SW 1271 (cell line): ENCODE data around the gene DLG5.
A peak's percentile ranks its signal among the peaks of the same experiment; 100 is the strongest.

ENCODE experiments used
- DNase-seq, 2 experiments: peaks; one replicate each; lab custom pipeline; 2025; lab: John Stamatoyannopoulos, UW

Gene DLG5, protein sequence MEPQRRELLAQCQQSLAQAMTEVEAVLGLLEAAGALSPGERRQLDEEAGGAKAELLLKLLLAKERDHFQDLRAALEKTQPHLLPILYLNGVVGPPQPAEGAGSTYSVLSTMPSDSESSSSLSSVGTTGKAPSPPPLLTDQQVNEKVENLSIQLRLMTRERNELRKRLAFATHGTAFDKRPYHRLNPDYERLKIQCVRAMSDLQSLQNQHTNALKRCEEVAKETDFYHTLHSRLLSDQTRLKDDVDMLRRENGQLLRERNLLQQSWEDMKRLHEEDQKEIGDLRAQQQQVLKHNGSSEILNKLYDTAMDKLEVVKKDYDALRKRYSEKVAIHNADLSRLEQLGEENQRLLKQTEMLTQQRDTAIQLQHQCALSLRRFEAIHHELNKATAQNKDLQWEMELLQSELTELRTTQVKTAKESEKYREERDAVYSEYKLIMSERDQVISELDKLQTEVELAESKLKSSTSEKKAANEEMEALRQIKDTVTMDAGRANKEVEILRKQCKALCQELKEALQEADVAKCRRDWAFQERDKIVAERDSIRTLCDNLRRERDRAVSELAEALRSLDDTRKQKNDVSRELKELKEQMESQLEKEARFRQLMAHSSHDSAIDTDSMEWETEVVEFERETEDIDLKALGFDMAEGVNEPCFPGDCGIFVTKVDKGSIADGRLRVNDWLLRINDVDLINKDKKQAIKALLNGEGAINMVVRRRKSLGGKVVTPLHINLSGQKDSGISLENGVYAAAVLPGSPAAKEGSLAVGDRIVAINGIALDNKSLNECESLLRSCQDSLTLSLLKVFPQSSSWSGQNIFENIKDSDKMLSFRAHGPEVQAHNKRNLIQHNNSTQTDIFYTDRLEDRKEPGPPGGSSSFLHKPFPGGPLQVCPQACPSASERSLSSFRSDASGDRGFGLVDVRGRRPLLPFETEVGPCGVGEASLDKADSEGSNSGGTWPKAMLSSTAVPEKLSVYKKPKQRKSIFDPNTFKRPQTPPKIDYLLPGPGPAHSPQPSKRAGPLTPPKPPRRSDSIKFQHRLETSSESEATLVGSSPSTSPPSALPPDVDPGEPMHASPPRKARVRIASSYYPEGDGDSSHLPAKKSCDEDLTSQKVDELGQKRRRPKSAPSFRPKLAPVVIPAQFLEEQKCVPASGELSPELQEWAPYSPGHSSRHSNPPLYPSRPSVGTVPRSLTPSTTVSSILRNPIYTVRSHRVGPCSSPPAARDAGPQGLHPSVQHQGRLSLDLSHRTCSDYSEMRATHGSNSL (N-terminal part only)

DNA sequence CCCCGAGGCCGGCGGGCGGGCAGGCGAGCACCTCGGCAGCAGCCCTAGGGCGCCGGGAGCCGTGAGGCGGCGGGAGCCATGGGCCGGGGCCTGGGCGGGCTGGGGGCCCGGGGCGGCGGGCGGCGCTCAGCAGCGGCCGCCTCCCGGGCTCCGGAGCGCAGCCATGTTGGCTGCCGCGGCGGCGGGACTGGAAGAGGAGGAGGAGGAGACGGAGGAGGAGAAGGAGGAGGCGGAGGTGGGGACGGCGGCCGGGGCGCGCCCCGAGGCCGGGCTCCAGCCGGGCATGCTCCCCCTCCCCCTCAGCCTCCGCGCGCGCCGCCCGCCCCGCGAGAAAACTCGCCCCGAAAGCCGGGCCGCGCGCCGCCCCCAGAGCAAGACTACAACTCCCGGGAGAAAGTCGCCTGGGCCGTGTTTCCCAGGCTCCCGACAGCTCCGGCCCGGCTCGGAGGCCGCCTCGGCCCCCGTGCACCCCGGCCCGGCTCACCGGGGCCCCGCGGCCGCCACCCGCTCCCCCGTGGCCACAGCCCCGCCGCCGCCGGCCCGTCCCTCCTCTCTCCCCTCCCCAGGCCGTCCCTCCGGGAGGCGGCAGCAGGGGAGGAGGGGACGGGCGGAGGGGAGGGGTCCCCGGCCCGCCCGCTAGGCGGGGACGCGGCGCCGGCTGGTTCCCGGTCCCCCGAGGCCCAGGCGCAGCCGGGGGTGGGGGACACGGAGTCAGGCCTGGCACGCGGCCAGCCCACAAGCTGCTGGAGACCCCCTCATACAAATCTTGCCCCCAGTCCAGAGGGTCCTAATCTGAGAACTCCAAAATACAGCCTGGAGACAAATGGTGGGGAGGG lies at the start of gene DLG5:
Gene DLG5 (minus strand): TSS at position 190 of the 836 bp plus-strand sequence. CDS start 235 bp downstream, outside the sequence.
- peak in 1 of 2 experiments; percentile 45 for DNase-seq

DNA sequence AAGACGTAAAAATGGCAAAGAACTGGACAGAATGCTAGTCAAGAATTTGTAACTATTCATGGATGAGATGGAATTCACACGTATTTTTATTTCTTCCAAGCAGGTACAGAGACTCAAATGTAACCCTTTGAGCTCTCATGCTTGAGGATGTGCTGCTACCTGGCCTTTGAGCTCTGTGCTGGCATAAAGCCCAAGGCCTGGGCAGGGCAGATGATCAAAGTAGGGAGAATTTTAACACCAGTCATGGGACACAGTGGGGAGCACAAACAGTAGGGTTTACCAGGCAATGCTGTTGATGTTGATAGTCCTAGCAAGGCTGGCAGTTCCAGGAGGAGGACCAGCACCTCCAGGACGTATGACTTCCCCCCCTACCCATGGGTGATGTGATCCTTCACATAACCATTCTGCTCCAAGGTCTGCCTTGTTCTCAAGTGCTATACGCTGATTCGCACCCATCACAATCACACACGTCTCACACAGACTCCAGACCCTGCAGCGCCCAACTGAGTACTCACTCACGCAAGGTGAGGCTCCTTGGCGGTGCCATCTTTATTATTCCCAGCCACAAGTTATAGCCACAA lies 48.6 kb upstream of the DLG5 start:
- DNase-seq = no peak

DNA sequence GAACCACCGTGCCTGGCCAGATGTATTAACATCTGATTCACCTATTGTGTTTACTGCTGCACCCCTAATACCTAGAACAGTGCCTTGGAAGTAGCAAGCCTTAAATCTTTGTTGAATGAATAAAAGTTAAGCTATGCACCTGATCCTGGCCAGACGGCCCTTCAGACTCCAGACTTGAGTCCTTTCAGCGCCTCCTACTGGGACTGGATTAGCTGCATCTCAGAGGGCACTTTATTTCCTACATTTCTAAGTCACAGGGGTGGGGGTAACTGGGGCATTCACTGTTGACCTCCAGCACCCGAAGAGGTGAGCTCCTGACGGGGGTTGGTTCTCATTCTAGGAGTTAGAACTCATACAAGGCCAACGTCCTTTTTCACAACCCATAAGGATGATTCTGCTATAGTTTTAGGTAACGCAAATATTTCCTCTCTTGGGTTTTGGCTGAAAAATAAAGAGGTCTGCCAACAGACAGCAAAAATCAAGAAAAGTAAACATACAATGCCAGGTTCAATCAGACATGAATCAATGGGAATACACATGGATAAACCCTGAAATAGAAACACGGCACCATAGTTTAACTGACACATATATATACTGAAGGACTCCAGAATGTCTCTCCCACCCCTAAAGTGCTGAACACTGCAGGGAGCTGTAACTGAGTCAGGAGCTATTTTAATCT lies 48.0 kb upstream of the DLG5 start:
- no peak for DNase-seq

DNA sequence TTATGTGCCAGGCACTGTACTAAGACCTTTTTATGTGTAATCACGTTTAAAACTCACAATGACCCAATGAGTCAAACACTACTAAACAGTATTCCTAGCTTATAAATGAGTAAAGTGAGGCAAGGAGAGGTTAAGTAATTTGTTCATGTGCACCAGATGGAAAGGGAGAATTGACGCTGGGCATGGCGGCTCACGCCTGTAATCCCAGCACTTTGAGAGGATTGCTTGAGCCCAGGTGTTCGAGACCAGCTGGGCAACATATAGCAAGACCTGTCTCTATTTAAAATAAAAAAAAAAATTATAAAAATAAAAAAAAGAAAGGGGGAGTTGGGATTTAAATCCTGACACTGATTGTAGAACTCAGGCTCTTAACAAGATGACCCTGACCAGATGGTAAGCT lies 46.7 kb upstream of the DLG5 start:
- DNase-seq = no peak

DNA sequence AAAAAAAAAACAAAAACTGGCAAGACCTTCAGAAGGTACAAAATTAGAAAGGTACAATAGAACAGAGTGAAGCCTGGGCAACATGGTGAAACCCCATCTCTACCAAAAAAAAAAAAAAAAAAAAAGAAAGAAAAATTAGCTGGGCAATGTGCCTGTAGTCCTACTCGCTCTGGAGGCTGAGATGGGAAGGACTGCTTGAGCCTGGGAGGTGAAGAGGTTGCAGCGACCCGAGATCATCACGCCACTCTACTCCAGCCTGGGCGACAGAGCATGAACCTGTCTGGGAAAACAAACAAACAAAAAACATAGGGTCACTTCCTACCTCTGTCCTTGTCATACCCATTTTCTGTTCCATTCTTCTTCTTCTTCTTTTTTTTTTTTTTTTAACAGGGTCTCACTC lies 45.6 kb upstream of the DLG5 start:
- DNase-seq = no peak

DNA sequence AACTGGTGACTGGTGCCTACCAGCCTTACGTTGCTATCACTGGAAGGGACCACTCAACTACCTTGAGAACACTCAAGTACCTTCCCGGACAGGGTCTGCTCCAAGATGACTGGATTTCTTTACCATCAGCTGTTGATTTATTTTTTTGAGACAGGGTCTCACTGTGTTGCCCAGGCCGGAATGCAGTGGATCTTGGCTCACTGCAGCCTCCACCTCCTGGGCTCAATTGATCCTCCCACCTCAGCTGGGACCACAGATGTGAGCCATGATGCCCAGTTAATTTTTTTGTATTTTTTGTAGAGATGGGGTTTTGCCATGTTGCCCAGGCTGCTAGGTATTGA lies 45.2 kb upstream of the DLG5 start:
- no peak for DNase-seq

DNA sequence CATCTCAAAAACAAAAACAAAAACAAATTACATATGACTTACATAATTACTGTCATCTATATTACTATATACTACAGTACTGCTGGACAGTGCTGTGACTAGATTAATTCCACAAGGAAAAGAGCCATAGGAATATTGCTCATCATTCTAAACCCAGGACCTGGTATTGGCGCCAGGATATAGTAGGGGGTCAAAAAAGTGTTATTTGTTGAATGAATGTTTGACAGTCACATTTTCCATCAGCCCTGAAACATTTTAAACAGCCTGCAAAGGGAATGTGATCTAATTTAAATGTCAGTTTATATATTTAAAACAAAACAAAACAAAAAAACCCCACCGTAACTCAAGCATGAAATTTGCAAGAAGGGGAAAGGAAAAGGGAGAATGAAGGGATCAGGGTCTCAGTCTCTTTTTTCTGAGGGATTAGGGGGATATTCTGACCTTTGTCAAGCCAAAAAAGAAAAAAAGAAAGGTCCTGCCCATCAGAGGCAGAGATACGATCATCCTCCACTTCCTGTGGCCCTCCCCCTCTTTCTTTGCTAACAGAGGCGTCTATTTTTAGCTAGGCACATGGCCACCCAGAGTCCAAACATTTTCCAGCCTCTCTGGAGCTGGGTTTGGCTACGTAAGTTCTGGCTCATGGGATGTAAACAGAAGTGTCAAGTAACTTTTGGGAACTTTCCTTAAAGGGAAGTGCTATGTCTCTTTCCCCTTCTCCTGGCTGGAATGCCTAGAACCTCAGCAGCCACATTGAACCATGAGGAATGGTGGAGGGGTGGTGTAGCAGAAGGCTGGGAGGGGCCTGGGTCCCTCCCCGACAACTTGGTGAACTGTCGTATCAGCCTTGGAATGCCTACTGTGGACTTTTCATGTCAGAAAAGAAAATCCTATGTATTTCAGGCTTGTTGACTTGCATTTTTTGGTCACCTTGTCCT lies 44.6 kb upstream of the DLG5 start:
- no peak for DNase-seq

DNA sequence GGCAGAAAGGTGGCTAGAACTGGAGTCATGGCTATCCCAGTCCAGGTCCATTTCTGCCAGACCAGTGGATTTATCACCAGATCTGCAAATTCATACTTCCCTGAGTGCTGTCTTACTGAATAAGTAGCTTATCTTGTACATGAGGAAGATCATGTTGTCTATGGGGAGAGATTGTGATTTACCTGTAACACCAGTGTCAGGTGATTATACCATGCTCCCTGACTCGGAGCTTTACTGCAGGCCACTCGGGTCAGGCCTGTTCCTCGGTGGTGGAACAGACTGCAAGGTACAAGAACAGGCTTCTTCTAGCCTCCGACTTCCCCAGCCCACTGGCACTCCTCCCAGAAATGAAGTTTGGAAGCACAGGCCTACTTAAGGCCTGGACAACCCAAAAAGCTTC lies 42.6 kb upstream of the DLG5 start:
- no peak for DNase-seq

DNA sequence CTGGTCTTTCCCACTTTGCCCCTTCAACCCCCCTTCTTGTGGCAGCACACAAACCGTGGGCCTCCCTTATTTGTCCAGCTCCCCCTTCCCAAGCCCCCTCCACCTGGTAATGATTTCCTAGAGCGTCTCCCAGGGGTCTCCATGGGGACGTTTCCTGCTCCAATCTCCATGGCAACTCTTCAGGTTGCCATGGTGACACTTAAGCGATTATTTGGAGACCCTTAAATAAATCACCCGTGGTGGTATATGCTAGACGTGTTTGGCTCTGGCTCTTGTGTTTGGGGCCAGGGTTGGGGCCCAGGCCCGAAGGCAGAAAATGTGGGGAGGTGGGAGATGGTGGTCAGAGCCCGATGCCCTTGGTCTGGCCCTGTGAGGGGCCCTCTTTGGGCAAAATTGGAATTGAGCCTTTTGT lies 41.1 kb upstream of the DLG5 start:
- DNase-seq = no peak

DNA sequence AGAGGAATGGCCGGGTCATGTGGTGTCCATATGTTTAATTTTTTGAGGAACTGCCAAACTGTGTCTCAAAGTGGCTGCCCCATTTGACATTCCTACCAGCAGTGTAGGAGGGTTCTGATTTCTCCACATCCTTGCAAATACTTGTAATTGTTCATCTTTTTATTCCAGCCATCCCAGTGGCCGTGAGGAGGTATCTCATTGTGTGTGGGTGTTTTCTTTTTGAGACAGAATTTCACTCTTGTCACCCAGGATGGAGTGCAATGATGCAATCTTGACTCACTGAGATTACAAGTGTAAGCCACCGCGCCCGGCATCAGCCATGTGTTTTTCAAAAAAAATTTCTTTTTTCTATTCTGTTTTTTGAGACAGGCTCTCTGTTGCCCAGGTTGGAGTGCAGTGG lies 38.7 kb upstream of the DLG5 start:
- no peak for DNase-seq

DNA sequence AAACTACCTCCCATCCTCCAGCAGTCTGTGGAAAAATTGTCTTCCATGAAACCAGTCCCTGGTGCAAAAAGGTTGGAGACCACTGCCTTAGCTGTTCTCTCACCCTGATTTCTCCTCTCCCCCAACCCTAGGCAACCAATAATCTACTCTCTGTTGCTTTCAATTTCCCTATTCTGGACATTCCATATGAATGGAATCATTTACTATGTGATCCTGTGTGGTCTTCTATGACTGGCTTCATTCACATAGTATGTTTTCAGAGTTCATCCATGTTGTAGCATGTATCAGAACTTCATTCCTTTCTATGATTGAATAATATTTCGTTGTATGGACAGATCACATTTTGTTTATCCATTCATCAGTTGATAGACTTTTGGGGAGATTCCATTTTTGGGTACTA lies 38.3 kb upstream of the DLG5 start:
- DNase-seq = no peak

DNA sequence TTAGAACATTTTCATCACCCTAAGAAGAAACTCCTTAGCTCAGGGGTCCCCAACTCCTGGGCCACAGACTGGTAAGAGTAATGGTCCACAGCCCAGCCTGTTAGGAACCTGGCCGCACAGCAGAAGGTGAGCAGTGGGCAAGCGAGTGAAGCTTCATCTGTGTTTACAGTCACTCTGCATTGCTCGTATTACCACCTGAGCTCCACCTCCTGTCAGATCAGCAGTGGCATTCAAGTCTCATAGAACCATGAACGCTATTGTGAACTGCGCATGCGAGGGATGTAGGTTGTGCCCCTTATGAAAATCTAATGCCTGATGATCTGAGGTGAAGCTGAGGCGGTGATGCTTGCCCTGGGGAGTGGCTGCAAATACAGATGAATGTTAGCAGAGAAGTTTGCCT lies 37.3 kb upstream of the DLG5 start:
- no peak for DNase-seq

DNA sequence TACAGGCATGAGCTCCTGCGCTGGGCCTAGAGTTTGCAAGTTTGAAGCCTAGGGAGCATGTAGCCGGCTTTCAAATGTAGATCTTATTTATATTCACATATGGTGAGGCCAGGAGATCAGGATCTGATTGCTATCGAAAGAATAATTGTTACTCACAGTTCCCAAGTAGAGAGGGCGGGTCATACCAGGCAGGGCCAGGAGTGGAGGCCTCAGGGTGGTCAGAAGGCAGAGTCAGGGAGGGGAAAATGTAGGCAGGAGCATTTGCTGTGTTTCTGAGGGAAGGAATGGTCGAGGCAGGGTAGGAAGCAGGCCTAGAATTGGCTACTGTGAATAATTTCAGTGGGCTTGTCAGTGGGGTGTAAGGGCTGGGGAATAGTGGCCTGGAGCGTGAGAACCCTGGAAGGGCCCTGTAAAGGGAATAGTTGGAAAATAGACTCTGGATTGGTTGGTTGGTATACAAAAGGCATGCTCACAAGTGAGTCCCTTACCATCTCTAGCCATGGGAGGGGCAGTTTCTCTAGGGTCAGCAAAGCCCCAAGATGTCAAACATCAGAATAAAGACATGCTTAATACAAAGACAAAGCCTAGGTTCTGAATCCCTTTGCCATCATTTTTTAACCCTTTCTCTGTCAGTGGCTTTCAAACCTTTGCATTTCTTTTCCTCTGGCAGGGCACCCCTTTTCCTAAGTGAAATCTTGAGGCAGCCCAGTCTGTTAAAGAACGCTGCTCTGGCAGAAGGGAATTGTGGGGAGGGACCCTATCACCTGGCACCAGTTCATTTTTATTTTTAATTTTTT lies 36.0 kb upstream of the DLG5 start:
- no peak for DNase-seq

DNA sequence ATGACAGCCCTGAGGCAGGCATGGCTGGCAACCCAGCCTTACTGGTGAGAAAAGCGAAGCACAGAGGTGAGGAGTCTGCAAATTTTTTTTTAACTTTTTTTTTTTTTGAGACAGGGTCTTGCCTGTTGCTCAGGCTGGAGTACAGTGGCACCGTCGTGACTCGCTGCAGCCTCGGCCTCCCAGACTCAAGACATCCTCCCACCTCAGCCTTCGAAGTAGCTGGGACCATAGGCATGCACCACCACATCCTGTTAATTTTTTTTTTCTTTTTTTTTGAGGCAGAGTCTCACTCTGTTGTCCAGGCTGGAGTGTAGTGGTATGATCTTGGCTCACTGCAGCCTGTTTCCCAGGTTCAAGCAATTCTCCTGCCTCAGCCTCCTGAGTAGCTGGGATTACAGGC lies 35.1 kb upstream of the DLG5 start:
- DNase-seq = no peak

DNA sequence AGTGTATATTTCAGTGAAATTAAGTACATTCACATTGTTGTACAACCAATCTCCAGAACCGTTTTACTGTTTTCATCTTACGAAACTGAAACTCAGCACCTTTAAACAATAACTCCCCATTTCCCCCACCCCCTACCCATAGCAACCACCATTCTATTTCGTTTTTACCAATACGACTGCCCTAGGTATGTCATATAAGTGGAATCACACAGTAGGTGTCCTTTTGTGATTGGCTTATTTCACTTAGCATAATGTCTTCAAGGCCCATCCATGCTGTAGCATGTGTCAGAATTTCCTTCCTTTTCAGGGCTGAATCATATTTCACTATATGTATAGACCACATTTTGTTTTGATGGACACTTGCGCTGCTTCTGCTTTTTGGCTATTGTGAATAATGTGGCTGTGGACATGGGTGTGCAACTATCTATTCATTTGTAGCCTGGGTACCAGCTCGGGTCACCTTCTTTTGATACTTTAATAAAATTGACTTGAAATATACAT lies 34.3 kb upstream of the DLG5 start:
- no peak for DNase-seq

DNA sequence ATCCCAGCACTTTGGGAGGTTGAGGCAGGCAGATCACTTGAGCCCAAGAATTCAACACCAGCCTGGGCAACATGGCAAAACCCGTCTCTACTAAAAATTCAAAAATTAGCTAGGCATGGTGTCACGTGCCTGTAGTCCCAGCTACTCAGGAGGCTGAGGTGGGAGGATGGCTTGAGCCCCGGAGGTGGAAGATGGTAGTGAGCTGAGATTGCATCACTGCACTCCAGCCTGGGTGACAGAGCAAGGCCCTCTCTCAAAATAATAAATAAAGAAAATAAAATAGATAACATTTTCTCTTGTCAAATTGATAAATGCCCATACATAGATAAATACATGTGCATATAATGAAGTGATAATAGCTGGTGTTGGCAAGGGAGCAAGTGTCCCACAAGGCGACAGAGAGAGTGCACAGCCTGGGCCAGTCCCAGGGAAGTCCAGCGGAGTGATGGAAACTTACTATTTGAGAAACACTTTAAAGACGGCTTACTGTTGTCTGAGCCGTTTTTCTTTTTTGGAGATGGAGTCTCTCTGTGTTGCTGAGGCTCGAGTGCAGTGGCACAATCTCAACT lies 33.4 kb upstream of the DLG5 start:
- no peak for DNase-seq

DNA sequence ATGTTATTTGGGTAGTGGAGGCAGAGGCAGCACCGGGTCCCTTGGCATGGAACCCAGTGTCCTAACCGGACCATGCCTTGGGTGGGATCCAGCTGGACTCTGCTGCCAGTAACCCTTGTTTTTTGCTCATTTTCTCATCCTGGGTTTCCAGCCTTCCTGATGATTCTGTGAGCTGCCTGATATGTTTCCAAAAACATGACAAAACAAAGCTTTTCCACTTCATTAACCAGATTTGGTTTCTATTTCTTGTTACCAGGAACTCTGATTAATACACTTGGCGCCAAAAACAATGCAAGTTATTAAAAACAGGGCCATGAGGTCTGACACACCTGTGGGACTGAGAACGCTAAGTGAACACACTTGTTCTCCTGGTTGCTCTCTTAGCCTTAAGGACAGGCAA lies 32.8 kb upstream of the DLG5 start:
- no peak for DNase-seq

DNA sequence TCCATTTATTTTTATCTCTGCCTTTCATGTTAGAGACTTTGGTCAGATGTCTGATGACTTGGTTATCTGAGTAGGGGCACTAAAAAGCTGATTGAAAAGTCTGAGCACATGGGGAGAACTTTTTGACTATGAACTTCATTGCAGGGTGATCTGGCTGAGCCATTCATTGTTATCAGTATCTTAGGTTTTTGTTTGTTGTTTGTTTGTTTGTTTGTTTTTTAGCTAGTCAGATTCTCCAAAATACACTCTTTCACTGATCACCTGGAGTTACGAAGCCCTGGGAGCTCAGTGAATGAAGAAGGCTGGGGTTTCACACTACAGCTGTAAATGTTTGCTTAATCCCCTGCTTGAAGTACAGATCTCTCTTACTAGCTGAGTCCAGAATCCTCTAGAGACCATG lies 28.6 kb upstream of the DLG5 start:
- no peak for DNase-seq
